ENCODE measurements around the gene TMIGD1.
A peak's percentile ranks its signal among the peaks of the same experiment; 100 is the strongest.

TMIGD1 gene

GRCh38 chr17:30290696-30291542 is 42.9 kb downstream of the TMIGD1 start:
- DNase-seq (ENCODE audit: low read depth in 1 of 2, low spot score in 1 of 2) = peak; percentile 11 to 16

GRCh38 chr17:30290077-30290476 is 43.8 kb downstream of the TMIGD1 start:
- no peak for DNase-seq (ENCODE audit: low read depth in 1 of 2, low spot score in 1 of 2)

GRCh38 chr17:30279156-30279555 is 54.7 kb downstream of the TMIGD1 start:
- no peak for DNase-seq (ENCODE audit: low read depth in 1 of 2, low spot score in 1 of 2)

GRCh38 chr17:30278032-30278431 is 55.8 kb downstream of the TMIGD1 start:
- DNase-seq (ENCODE audit: low read depth in 1 of 2, low spot score in 1 of 2) = no peak

- no peak for DNase-seq (ENCODE audit: low read depth in 1 of 2, low spot score in 1 of 2)
These were observed 57.9 kb downstream of the TMIGD1 start for GRCh38 chr17:30275911-30276310.

GRCh38 chr17:30274887-30275286 is 59.0 kb downstream of the TMIGD1 start:
- DNase-seq (ENCODE audit: low read depth in 1 of 2, low spot score in 1 of 2) = no peak

GRCh38 chr17:30273373-30273772 is 60.5 kb downstream of the TMIGD1 start:
- no peak for DNase-seq (ENCODE audit: low read depth in 1 of 2, low spot score in 1 of 2)

GRCh38 chr17:30271102-30271501 is 62.8 kb downstream of the TMIGD1 start:
- no peak for DNase-seq (ENCODE audit: low read depth in 1 of 2, low spot score in 1 of 2)

- no peak for DNase-seq (ENCODE audit: low read depth in 1 of 2, low spot score in 1 of 2)
These were observed 66.2 kb downstream of the TMIGD1 start for GRCh38 chr17:30267625-30268024.

All from activated CD4-positive, alpha-beta T cell treated with anti-CD3 and anti-CD28 coated beads, Interleukin-2, amount 50 U/mL, for 24 hours (primary cell).